ENCODE results near the gene CEP120.
"Not testable (repeated sequence)": the region's sequence is repeated elsewhere in the genome, so short reads cannot be mapped to it uniquely, and the experiment has no call there.

CEP120 gene

GRCh38 chr5:123371575-123372179 lies 51.5 kb downstream of the CEP120 start:
- peak; percentile 0 for DNase-seq

- no peak for DNase-seq
Observed at GRCh38 chr5:123369371-123369968, 53.7 kb downstream of the CEP120 start.

- DNase-seq = no peak
Observed at GRCh38 chr5:123367739-123368138, 55.5 kb downstream of the CEP120 start.

- no peak for DNase-seq
Observed at GRCh38 chr5:123365156-123365555, 58.0 kb downstream of the CEP120 start.

- no peak for DNase-seq
Observed at GRCh38 chr5:123364441-123365155, 58.6 kb downstream of the CEP120 start.

- DNase-seq = no peak
Observed at GRCh38 chr5:123360910-123361309, 62.3 kb downstream of the CEP120 start.

GRCh38 chr5:123360201-123360571 lies 63.0 kb downstream of the CEP120 start:
- no peak for DNase-seq

- no peak for DNase-seq
Observed at GRCh38 chr5:123359454-123360200, 63.6 kb downstream of the CEP120 start.

- DNase-seq = no peak
Observed at GRCh38 chr5:123358751-123359150, 64.5 kb downstream of the CEP120 start.

- no peak for DNase-seq
Observed at GRCh38 chr5:123358304-123358703, 64.9 kb downstream of the CEP120 start.

GRCh38 chr5:123351820-123352219 lies 71.4 kb downstream of the CEP120 start:
- DNase-seq = no peak

GRCh38 chr5:123351240-123351639 lies 72.0 kb downstream of the CEP120 start:
- no peak for DNase-seq

GRCh38 chr5:123350742-123351141 lies 72.5 kb downstream of the CEP120 start:
- peak; percentile 8 for DNase-seq

GRCh38 chr5:123344816-123345426 lies 78.3 kb downstream of the CEP120 start:
- DNase-seq = peak; percentile 28

GRCh38 chr5:123340928-123341327 lies 82.3 kb downstream of the CEP120 start:
- DNase-seq = no peak

- not testable (repeated sequence) for DNase-seq
Observed at GRCh38 chr5:123308377-123308776, 114.8 kb downstream of the CEP120 start.

GRCh38 chr5:123305751-123306150 lies 117.5 kb downstream of the CEP120 start:
- no peak for DNase-seq

- no peak for DNase-seq
Observed at GRCh38 chr5:123304777-123305316, 118.4 kb downstream of the CEP120 start.

GRCh38 chr5:123303802-123304201 lies 119.4 kb downstream of the CEP120 start:
- no peak for DNase-seq

- no peak for DNase-seq
Observed at GRCh38 chr5:123300266-123300665, 122.9 kb downstream of the CEP120 start.

- DNase-seq = no peak
Observed at GRCh38 chr5:123299136-123299535, 124.1 kb downstream of the CEP120 start.

GRCh38 chr5:123298335-123299030 lies 124.7 kb downstream of the CEP120 start:
- no peak for DNase-seq
